GM21528 (cell line): Measurements from ENCODE around the gene SLC38A4.
"Not testable (repeated sequence)": the region's sequence is repeated elsewhere in the genome, so short reads cannot be mapped to it uniquely, and the experiment has no call there.

Experiments used
- ATAC-seq: cut with Tn5 transposase; IDR thresholded peaks from one replicate; pipeline ENCODE4 v1.9.1; 2021; ENCODE audit warnings: mild to moderate bottlenecking, moderate library complexity; ENCODE audit not compliant: unreplicated experiment, low FRiP score

SLC38A4 gene

GRCh38 chr12:46779063-46779462 lies 46.7 kb downstream of the SLC38A4 start:
- no peak for ATAC-seq

- ATAC-seq, result no peak
Measured at GRCh38 chr12:46778415-46778814, 47.4 kb downstream of the SLC38A4 start.

DNA sequence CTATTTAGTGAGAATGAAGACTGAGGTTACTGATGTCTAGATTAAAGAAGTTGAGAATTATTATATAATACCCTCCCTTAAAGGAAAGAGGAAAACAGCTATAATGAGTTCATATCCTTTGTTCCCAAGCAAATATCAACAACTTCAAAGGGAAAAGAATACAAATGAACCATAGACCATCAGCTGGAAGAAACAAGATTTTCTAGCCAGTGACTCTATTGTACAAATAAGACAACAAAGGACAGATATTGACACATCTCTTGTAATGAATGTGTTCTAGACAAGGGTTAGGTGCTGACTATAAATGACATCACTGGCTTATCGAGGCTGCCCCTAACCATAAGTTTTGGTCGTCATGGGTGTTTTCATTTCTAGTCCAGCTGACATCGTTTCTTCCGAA lies 48.2 kb downstream of the SLC38A4 start:
- no peak for ATAC-seq

DNA sequence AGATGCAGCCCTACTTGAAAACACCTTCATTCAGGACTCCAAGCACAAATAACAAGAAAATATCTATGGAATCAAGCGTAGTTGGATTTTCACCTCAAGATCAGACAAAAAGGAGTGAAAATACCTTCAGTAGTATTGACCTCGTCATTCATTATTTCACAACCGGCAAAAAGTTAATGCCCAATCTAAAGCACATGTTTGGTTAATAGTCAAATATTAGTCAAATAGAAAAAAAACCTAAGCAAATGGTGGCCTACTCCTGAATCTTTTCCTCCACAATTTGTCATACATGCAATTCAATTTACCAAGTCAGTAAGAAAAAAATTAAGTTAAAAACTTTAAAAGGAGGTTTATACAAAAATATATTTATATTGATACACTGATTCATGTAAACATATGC lies 50.0 kb downstream of the SLC38A4 start:
- no peak for ATAC-seq

DNA sequence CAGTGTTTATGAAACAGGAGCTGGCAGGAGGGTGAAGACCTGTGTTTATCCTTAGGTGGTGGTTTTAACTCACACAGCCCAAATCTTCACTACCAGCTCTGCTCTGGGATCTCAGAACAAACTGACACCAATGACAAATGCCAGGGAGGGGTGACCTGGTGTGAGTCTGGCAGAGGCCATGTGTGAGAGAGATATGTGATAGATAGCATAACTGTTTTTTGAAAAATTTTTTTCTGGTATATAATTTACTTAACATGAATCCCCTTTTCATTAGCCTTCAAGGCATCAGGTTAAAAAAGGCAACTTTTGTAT lies 51.5 kb downstream of the SLC38A4 start:
- no peak for ATAC-seq

DNA sequence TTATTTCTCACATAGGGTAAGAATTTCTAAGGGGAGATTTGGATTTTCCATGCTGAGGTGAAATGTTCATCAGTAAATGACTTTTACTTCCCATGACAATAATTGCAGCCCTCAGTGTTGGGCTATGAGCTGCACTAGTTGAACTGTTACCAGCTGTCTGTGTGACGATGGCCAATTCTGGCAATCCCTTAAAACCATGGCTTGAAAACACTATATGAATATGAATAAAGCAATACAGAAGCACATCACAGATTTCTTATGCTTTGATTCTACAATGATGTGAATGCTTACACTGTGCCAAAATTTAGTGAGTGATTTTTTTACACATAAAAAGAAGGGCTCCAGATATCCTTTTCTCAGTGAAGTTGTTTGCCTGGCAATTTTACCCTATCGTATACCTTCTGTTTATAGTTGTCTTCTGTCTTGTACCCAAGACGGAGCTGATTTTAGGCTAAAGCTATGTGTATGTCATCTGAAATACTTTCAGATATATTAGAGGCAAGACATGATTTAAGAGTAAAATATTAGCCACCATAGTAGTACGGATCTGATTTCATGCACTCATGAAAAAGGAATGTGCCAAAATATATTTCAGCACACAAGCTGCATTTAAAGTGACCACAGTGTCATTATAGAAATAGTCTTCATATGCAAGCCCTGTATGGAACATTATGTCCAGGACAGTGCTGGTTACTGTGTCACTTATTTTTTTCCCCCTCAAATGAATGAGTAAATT lies 52.0 kb downstream of the SLC38A4 start:
- no peak for ATAC-seq

GRCh38 chr12:46771268-46771827 lies 54.4 kb downstream of the SLC38A4 start:
- ATAC-seq, result no peak

DNA sequence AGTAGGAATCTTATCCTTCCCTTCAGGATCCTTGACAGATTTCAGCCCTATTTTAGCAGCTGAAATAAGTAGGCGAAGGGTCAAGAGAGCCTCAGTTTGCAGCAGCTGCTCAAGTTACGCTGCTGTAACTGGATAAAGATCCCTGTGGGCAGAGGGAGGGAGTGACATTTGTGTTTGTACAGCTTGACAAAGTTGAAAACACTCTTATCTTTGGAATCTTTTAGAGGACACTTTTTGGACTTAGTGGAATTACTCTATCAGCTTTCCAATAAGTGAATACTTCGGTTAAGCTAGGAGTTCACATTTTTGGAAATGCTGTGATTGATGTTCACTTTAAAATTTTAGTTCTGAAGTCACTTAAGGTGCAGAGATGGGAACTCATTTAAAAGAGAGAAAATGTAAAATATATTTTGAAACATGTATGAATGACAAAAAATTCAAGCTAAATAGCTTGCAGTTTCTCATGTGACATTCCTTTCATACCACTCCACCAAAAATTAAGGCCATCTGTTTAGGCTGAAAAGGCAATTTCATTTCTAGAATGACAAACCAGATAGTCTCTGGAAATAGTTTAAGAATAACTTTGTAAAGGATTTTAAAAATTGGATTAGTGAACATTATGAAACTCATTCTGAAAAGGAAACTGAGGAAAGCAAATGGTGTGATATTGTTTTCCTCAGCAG lies 55.2 kb downstream of the SLC38A4 start:
- ATAC-seq, result no peak

DNA sequence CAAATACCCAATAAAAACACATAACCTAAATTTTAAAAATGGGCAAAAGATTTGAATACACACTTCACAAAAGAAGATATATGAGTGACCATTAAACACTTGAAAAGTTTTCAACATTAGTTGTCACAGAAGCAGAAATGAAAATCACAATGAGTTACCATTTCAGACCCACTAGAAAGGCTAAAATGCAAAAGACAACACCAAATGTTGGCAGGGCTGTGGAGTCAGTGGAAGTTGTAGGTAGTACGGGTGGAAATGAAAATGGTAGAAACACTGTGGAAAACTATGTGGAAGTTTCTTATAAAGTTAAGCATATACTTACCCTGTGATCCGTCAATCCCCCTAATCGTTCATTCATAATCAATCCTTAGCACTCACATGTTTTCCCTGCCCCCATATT lies 61.8 kb downstream of the SLC38A4 start:
- ATAC-seq, result no peak

DNA sequence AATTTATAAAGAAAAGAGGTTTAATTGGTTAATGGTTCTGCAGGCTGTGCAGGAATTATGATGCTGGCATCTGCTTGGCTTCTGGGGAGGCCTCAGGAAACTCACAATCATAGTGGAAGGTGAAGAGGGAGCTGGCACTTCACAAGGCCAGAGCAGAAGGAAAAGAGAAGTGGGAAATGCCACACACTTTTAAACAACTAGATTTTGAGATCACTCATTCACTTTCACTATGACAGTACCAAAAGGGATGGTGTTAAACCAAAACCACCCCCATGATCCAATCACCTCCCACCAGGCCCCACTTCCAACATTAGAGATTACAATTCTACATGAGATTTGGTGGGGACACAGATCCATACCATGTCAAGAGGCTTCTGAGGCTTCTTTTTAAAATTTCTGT lies 62.6 kb downstream of the SLC38A4 start:
- no peak for ATAC-seq

DNA sequence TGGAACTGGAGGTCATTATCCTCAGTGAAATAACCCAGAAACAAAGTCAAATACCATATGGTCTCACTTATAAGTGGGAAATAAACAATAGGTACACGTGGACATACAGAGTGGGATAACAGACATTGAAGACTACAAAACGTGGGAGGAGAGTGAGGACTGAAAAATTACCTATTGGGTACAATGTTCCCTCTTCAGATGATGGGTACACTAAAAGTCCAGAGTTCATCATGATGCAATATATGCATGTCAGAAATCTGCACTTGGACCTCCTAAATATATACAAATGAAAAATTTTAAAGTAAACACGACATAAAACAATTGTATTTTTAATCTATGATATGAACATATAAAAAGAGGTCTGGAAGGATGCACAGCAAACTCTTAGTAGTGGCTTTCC lies 71.2 kb downstream of the SLC38A4 start:
- ATAC-seq, result no peak

DNA sequence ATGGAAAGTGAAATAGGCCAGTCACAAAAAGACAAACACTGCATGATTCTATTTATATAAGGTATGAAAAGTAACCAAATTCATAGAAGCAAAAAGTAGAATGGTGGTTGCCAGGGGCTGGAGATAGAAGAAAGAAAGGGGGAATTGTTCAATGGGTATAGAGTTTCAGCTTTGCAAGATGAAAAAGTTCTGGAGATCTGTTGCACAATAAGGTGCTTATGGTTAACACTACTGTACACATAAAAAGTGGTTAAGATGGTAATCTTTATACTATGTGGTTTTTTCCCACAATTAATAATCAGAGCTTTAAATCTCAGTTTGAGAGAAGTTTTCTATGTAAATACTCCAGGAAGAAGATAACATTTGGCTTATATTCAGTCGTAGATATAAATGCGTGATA lies 73.4 kb downstream of the SLC38A4 start:
- no peak for ATAC-seq

DNA sequence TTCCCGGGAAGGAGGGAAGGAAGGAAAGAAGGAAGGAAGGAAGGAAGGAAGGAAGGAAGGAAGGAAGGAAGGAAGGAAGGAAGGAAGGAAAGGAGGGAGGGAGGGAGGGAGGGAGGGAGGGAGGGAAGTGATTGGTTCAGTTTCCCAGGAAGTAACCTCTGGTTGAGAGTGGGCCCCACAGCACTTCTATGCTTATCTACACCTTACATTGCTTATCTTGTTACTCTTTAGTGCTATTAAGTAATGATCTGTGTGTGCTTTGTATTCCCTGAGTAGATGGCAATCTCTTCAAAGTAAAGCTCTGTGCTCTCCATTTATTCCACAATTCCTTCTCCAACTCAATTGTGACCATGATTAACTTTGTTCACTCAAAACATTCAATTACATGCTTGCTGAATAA lies 74.6 kb downstream of the SLC38A4 start:
- ATAC-seq, result no peak

GRCh38 chr12:46749322-46749721 lies 76.5 kb downstream of the SLC38A4 start:
- ATAC-seq, result no peak

DNA sequence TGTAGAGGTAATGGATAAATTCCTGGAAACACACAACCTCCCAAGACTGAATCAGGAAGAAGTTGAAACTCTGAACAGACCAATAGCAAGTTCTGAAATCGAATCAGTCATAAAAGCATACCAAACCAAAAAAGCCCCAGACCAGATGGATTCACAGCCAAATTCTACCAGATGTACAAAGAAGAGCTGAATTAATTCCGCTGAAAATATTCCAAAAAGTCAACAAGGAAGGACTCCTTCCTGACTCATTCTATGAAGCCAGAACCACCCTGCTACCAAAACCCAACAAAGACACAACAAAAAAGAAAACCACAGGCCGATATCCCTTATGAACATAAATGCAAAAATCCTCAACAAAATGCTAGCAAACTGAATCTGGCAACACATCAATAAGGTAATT lies 81.5 kb downstream of the SLC38A4 start:
- no peak for ATAC-seq

DNA sequence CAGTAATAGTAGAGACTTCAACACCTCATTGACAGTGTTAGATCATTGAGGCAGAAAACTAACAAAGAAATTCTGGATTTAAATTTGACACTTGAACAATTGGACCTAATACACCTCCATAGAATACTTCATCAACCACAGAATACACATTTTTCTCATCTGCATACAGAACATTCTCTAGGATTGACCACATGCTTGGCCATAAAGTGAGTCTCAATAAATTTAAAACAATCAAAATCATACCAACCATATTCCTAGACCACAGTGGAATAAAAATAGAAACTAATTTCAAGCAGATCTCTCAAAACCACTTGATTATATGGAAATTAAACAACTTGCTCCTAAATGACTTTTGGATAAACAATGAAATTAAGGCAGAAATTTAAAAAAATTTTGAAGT lies 82.3 kb downstream of the SLC38A4 start:
- ATAC-seq, result no peak

DNA sequence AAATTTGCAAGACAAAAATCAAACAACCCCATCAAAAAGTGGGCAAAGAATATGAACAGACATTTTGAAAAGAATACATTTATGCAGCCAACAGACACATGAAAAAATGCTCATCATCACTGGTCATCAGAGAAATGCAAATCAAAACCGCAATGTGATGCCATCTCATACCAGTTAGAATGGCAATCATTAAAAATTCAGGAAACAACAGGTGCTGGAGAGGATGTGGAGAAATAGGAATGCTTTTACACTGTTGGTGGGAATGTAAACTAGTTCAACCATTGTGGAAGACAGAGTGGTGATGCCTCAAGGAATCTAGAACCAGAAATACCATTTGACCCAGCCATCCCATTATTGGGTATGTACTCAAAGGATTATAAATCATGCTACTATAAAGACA lies 83.5 kb downstream of the SLC38A4 start:
- not testable (repeated sequence) for ATAC-seq

- ATAC-seq, result no peak
Measured at GRCh38 chr12:46725332-46725731, 100.5 kb downstream of the SLC38A4 start.

GRCh38 chr12:46723629-46724419 lies 102.0 kb downstream of the SLC38A4 start:
- ATAC-seq, result no peak

- ATAC-seq, result no peak
Measured at GRCh38 chr12:46722394-46723185, 103.2 kb downstream of the SLC38A4 start.

DNA sequence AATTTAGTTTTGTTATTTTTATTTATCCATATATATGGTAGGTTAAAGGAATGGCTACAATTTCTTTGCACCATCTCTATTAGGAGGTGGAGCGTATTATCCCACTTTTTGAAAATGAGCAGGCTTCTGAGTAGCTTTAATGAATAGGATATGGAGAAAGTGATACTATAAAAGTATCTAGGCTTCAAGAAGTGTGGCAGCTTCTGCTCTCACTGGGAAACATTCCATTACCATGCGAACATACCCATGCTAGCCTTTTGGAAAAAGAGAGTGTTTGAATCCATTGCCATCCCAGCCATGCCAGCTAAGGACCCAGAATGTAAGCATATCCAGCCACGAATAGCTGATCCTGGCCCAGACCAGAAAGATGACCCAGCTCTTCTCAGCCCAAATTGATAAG lies 107.3 kb downstream of the SLC38A4 start:
- no peak for ATAC-seq
